Endothelial cell of umbilical vein (primary cell): ENCODE data around the gene AGFG1. TPM values are rescaled to one million over a fixed set of nuclear protein-coding genes. Genes with fewer than 3 reads are reported as not detected.

Experiments
- BruUV-seq: library from RNA; stranded (reverse); fragments of 400-500 nt; replicated peaks from 2 replicates; lab custom pipeline; 2021; lab: Mats Ljungman, UMichigan
- CTCF ChIA-PET: fragments of 300-600, 350-600 bp; sonication (Branson Sonifier 250); formaldehyde crosslinking; loops from one replicate; lab custom pipeline; 2021; ENCODE audit warnings: antibody characterized with exemption, inconsistent platforms; lab: Charles Lee
- POLR2A ChIA-PET: fragments of 300-600, 350-600 bp; sonication (Branson Sonifier 250); formaldehyde crosslinking; loops from one replicate; lab custom pipeline; 2021; ENCODE audit warnings: antibody characterized with exemption, inconsistent platforms; lab: Charles Lee
- DNase-seq: peaks from one replicate; pipeline ENCODE4 v3.0.0-alpha.2; 2011; ENCODE audit warnings: low read depth, low spot score
- FAIRE-seq: peaks from 2 replicates; lab custom pipeline; 2011; peaks lifted over from hg19 to GRCh38; lab: Jason Lieb, UNC
- H2AFZ ChIP-seq: 2 replicates; pipeline ENCODE4 v1.6.0; 2012; ENCODE audit warnings: low read depth, low read length, control low read depth, inconsistent platforms
- H3K27ac ChIP-seq: 2 replicates; pipeline ENCODE4 v1.5.1; 2011; ENCODE audit warnings: low read depth, mild to moderate bottlenecking, control low read depth, low read length, moderate library complexity; ENCODE audit not compliant: insufficient read depth
- H3K27me3 ChIP-seq, 2 experiments: 2 replicates each; pipeline versions ENCODE4 v1.6.0 to v1.6.1; 2011; ENCODE audit warnings: low read length in 2 of 2, mixed read lengths in 1 of 2; ENCODE audit not compliant: control insufficient read depth in 2 of 2, insufficient read depth in 2 of 2
- H3K36me3 ChIP-seq, 2 experiments: 2 replicates in 1 of 2; 3 replicates in 1 of 2; pipeline ENCODE4 v1.5.1; 2011; ENCODE audit warnings: low read length in 2 of 2, mild to moderate bottlenecking in 1 of 2, moderate library complexity in 1 of 2; ENCODE audit not compliant: control insufficient read depth in 2 of 2, insufficient read depth in 2 of 2; ENCODE audit errors: extremely low read depth in 1 of 2
- H3K4me1 ChIP-seq: 3 replicates; pipeline ENCODE4 v1.5.1; 2011; ENCODE audit warnings: mild to moderate bottlenecking, low read length; ENCODE audit not compliant: control insufficient read depth, insufficient read depth; ENCODE audit errors: extremely low read depth
- H3K4me2 ChIP-seq: 2 replicates; pipeline ENCODE4 v1.6.1; 2011; ENCODE audit warnings: low read length, control low read depth, mixed read lengths; ENCODE audit not compliant: insufficient read depth
- H3K4me3 ChIP-seq, 3 experiments: fragments of 200-600 bp in 1 of 3; sonication (generic), shearing (Covaris generic) in 1 of 3; replicated peaks in 1 of 3; 2 replicates each; pipeline ENCODE4 v1.5.1; 2011 to 2016; ENCODE audit warnings: control low read depth in 3 of 3, low read length in 3 of 3, mild to moderate bottlenecking in 2 of 3, inconsistent platforms in 1 of 3, low read depth in 1 of 3, moderate library complexity in 1 of 3; ENCODE audit not compliant: insufficient read depth in 1 of 3
- H3K79me2 ChIP-seq: 2 replicates; pipeline ENCODE4 v1.6.0; 2012; ENCODE audit warnings: low read length, inconsistent platforms; ENCODE audit not compliant: control insufficient read depth, insufficient read depth
- H3K9ac ChIP-seq: replicated peaks from 2 replicates; pipeline ENCODE3; 2011; ENCODE audit warnings: low read length, control low read depth; ENCODE audit not compliant: insufficient read depth; ENCODE audit errors: extremely low read depth
- H3K9me1 ChIP-seq: replicated peaks from 3 replicates; pipeline ENCODE4 v1.6.0; 2011; ENCODE audit warnings: mild to moderate bottlenecking, low read length; ENCODE audit not compliant: control insufficient read depth, insufficient read depth; ENCODE audit errors: extremely low read depth
- H3K9me3 ChIP-seq: replicated peaks from 2 replicates; pipeline ENCODE4 v1.5.1; 2012; ENCODE audit warnings: low read length, inconsistent platforms; ENCODE audit not compliant: control insufficient read depth, insufficient read depth
- H4K20me1 ChIP-seq: replicated peaks from 2 replicates; pipeline ENCODE3; 2011; ENCODE audit warnings: mild to moderate bottlenecking, low read length; ENCODE audit not compliant: control insufficient read depth, insufficient read depth; ENCODE audit errors: extremely low read depth
- EZH2 ChIP-seq: IDR thresholded peaks from 2 replicates; pipeline ENCODE4 v1.6.1; 2012; ENCODE audit warnings: borderline replicate concordance, low read depth, mild to moderate bottlenecking, moderate library complexity, low read length, inconsistent platforms; ENCODE audit not compliant: severe bottlenecking
- FOS ChIP-seq: IDR thresholded peaks from 2 replicates; pipeline ENCODE4 v1.6.1; 2011; ENCODE audit warnings: mild to moderate bottlenecking, low read length, moderate library complexity, borderline replicate concordance; ENCODE audit not compliant: insufficient read depth
- GATA2 ChIP-seq: IDR thresholded peaks from 2 replicates; pipeline ENCODE4 v1.7.0; 2011; ENCODE audit warnings: low read depth, mild to moderate bottlenecking, moderate library complexity, mixed read lengths, low read length; ENCODE audit not compliant: insufficient read length, insufficient read depth
- JUN ChIP-seq: IDR thresholded peaks from 2 replicates; pipeline ENCODE4 v1.6.1; 2011; ENCODE audit warnings: borderline replicate concordance, low read depth; ENCODE audit not compliant: insufficient read length, insufficient read depth
- MYC ChIP-seq: IDR thresholded peaks from one replicate; pipeline ENCODE4 v1.6.1; 2011; ENCODE audit warnings: mild to moderate bottlenecking, low read depth, low read length
- POLR2A ChIP-seq: IDR thresholded peaks from 2 replicates; pipeline ENCODE4 v1.6.1; 2012; ENCODE audit warnings: low read depth, mild to moderate bottlenecking, control low read depth, low read length
- POLR2AphosphoS5 ChIP-seq: IDR thresholded peaks from 2 replicates; pipeline ENCODE4 v1.6.1; 2012; ENCODE audit warnings: low read depth, mild to moderate bottlenecking, control low read depth, low read length, moderate library complexity; ENCODE audit not compliant: insufficient read depth
- dilution Hi-C: fragments of 300-500 bp; cut with MboI; formaldehyde crosslinking; loops from one replicate; pipeline ENCODE4 v1.15.0; 2019; ENCODE audit warnings: low sequenced_read_pairs; ENCODE audit not compliant: extremely low pct_ligation_motif_present
- intact Hi-C: fragments of 100-400 bp; cut with micrococcal nuclease; formaldehyde crosslinking; loops from one replicate; pipeline ENCODE4 v1.10.0; 2022
- polyA plus RNA-seq, 4 experiments: library from polyadenylated mRNA; depleted of rRNA in 3 of 4; stranded (reverse) in 3 of 4; unstranded in 1 of 4; fragments of >200 nt; gene quantifications; 2 replicates each; pipeline versions ENCODE4 v1.2.1 to v1.2.3, GENCODE V29; 2011 to 2012; ENCODE audit warnings: missing spikeins in 1 of 4
- total RNA-seq: library from RNA; stranded (reverse); gene quantifications from 2 replicates; pipeline ENCODE4 v1.2.3, GENCODE V29; 2021
- TF ChIP-seq, protein P1 (sequence below), 2 donors: IDR thresholded peaks; 1 replicate in 1 of 2; 2 replicates in 1 of 2; pipeline ENCODE4 v1.5.1; 2011; ENCODE audit warnings: low read length in 2 of 2, mild to moderate bottlenecking in 2 of 2, moderate library complexity in 2 of 2, control low read depth in 1 of 2, inconsistent platforms in 1 of 2, low read depth in 1 of 2; ENCODE audit not compliant: insufficient read depth in 1 of 2; ENCODE audit errors: extremely low read depth in 1 of 2
- TF ChIP-seq, protein P2 (sequence below): IDR thresholded peaks from 2 replicates; pipeline ENCODE4 v1.6.1; 2011; ENCODE audit not compliant: insufficient read depth, insufficient read length

The AGFG1 gene
- total and polyA plus RNA-seq, 2 donors (not counting 3 experiments of a cell fraction or from before 2014, with no cell fraction given): 87.9 to 106 TPM

DNA sequence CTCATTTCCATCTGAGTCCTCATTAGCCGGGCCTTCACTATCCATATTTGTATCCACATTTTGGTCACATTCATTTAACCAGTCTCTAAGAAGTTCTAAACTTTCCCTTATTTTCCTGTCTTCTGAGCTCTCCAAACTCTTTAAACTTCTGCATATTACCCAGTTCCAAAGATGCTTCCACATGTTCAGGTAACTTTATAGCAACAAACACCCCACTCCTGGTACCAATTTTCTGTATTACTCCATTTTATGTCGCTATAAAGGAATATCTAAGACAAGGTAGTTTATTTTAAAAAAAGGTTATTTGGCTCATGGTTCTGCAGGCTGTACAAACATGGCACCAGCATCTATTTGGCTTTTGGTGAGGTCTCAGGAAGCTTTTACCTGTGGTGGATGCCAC, 38.8 kb upstream of the AGFG1 start:
- dilution Hi-C loops: no loop called here
- H3K4me1 ChIP-seq: no peaks in the 10 kb centered on the region
- H3K4me3 ChIP-seq: no peak overlapping the region
- no peaks in the 10 kb centered on the region for H3K79me2 ChIP-seq
- no peaks in the 10 kb centered on the region for H3K27me3 ChIP-seq
- H4K20me1 ChIP-seq: no peaks in the 10 kb centered on the region
- TF ChIP-seq POLR2AphosphoS5: no peak
- no peak for TF ChIP-seq FOS
- no peak for TF ChIP-seq MYC
- TF ChIP-seq GATA2: no peak
- DNase-seq (no peak), FAIRE-seq (no peak)
- no peaks in the 10 kb centered on the region for H3K9me1 ChIP-seq
- no peak overlapping the region for H3K4me2 ChIP-seq
- ChIA-PET CTCF (no interaction called here), POLR2A (no interaction called here)
- no peak overlapping the region for H3K9ac ChIP-seq
- intact Hi-C loops: no loop called here
- no peaks in the 10 kb centered on the region for H3K9me3 ChIP-seq
- H3K36me3 ChIP-seq: no peaks in the 10 kb centered on the region
- no TSS peak for BruUV-seq
- H3K27ac ChIP-seq: no peak overlapping the region
- H2AFZ ChIP-seq: no peak overlapping the region

DNA sequence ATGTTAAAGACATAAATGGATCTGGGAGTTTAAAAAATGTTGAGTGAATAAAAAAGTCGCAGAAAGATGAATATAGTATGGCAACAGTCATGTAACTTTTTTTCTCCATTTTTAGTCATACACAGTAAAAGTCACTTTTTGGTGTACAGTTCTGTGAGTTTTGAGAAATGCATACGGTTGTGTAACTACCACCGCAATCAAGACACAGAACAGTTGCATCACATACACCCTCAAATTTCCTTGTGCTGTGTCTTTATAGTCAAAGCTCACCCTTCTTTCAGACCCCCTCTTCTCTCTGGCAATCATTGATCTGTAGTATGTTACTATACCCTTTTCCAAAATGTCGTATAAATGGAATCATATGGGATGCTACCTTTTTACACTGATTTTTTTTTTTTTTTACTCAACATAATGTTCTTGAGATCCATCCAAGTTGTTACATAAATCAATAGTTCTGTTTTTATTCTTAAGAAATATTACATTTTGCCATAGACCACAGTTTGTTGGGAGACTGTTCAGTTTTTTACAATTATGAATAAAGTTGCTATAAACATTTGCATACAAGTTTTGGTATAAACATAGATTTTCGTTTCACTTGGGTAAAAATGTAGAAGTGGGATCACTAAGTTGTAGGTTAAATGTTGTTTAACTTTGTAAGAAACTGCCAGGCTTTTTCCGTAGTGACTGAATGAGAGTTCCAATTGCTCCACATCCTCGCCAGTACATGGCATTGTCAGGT, 35.4 kb upstream of the AGFG1 start:
- no TSS peak for BruUV-seq
- Histone ChIP-seq H3K27ac (no peak overlapping the region), H3K9me3 (no peaks in the 10 kb centered on the region), H2AFZ (no peak overlapping the region), H3K27me3 (no peaks in the 10 kb centered on the region), H3K36me3 (no peaks in the 10 kb centered on the region), H3K4me1 (no peaks in the 10 kb centered on the region), H3K79me2 (no peaks in the 10 kb centered on the region), H3K4me3 (no peak overlapping the region), H3K9ac (no peak overlapping the region), H4K20me1 (no peaks in the 10 kb centered on the region), H3K9me1 (no peaks in the 10 kb centered on the region), H3K4me2 (no peak overlapping the region)
- no peak for DNase-seq
- TF ChIP-seq POLR2A (no peak), GATA2 (no peak), MYC (no peak), FOS (no peak), POLR2AphosphoS5 (no peak), JUN (no peak), EZH2 (no peak)
- TF ChIP-seq, protein P1, sequence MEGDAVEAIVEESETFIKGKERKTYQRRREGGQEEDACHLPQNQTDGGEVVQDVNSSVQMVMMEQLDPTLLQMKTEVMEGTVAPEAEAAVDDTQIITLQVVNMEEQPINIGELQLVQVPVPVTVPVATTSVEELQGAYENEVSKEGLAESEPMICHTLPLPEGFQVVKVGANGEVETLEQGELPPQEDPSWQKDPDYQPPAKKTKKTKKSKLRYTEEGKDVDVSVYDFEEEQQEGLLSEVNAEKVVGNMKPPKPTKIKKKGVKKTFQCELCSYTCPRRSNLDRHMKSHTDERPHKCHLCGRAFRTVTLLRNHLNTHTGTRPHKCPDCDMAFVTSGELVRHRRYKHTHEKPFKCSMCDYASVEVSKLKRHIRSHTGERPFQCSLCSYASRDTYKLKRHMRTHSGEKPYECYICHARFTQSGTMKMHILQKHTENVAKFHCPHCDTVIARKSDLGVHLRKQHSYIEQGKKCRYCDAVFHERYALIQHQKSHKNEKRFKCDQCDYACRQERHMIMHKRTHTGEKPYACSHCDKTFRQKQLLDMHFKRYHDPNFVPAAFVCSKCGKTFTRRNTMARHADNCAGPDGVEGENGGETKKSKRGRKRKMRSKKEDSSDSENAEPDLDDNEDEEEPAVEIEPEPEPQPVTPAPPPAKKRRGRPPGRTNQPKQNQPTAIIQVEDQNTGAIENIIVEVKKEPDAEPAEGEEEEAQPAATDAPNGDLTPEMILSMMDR (IDR thresholded peaks at IDR 0.05; ENCODE audit: extremely low read depth in 1 of 2, insufficient read depth in 1 of 2, low read depth in 1 of 2, low read length in 2 of 2): no peak
- TF ChIP-seq, protein P2, sequence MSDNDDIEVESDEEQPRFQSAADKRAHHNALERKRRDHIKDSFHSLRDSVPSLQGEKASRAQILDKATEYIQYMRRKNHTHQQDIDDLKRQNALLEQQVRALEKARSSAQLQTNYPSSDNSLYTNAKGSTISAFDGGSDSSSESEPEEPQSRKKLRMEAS: no peak
- dilution Hi-C loops: no loop called here
- CTCF ChIA-PET: no interaction called here
- FAIRE-seq: no peak
- intact Hi-C loops: no loop called here
- POLR2A ChIA-PET: no interaction called here
